Activated B cell treated with CpG ODN at 0.5 μM for 24 hours (primary cell): ENCODE data around the gene USH2A. TPM values are rescaled to one million over a fixed set of nuclear protein-coding genes. Genes with fewer than 3 reads are reported as not detected.

Experiments
- ATAC-seq: fragments of 200-7000 bp; cut with Tn5 transposase; one replicate; pipeline ENCODE4 v1.10.0; 2021; ENCODE audit warnings: low read depth, mild to moderate bottlenecking, moderate library complexity
- CTCF ChIA-PET: fragments of 350-600 bp; sonication (Branson Sonifier 250); formaldehyde crosslinking; loops from one replicate; lab custom pipeline; 2021; ENCODE audit warnings: antibody characterized with exemption; lab: Charles Lee
- POLR2A ChIA-PET: fragments of 350-600 bp; sonication (Branson Sonifier 250); formaldehyde crosslinking; loops from one replicate; lab custom pipeline; 2021; ENCODE audit warnings: antibody characterized with exemption; lab: Charles Lee
- DNase-seq: peaks from one replicate; pipeline ENCODE4 v3.0.0; 2022
- H3K27ac Mint-ChIP-seq: one replicate; pipeline ENCODE4 v1.8.0; 2020; ENCODE audit warnings: mixed read lengths
- H3K27me3 Mint-ChIP-seq: one replicate; pipeline ENCODE4 v1.8.0; 2021; ENCODE audit warnings: mixed read lengths
- H3K36me3 Mint-ChIP-seq: one replicate; pipeline ENCODE4 v1.8.0; 2021; ENCODE audit warnings: low read depth, mixed read lengths
- H3K4me1 Mint-ChIP-seq: one replicate; pipeline ENCODE4 v1.8.0; 2021; ENCODE audit warnings: mixed read lengths
- H3K4me3 Mint-ChIP-seq: one replicate; pipeline ENCODE4 v1.8.0; 2020; ENCODE audit warnings: mild to moderate bottlenecking, mixed read lengths
- H3K9me3 Mint-ChIP-seq: one replicate; pipeline ENCODE4 v1.8.0; 2020; ENCODE audit warnings: mixed read lengths
- CTCF ChIP-seq: fragments of 200-600 bp; IDR thresholded peaks from one replicate; pipeline ENCODE4 v1.8.0; 2022; ENCODE audit warnings: antibody characterized with exemption, mild to moderate bottlenecking
- intact Hi-C: fragments of 100-400 bp; cut with micrococcal nuclease; formaldehyde crosslinking; loops from one replicate; pipeline ENCODE4 v1.15.1; 2024
- total RNA-seq: library from RNA; stranded (reverse); gene quantifications from 2 replicates; pipeline ENCODE4 v1.2.3, GENCODE V29; 2022

Gene USH2A
- total RNA-seq, 1 donor from 2014 or later, result not detected

GRCh38 chr1:215835951-215836350 is 587.3 kb downstream of the USH2A start:
- ChIA-PET CTCF (no interaction called here), POLR2A (no interaction called here)
- ATAC-seq (no peak), DNase-seq (no peak)
- H3K4me3 Mint-ChIP-seq, result no peak overlapping the region
- H3K27me3 Mint-ChIP-seq, result no peaks in the 10 kb centered on the region
- intact Hi-C loops, result no loop called here
- peaks cover 9% of the 10 kb centered on the region for H3K9me3 Mint-ChIP-seq
- no peaks in the 10 kb centered on the region for H3K4me1 Mint-ChIP-seq
- no peaks in the 10 kb centered on the region for H3K36me3 Mint-ChIP-seq
- no peak overlapping the region for H3K27ac Mint-ChIP-seq
- no peak for TF ChIP-seq CTCF

GRCh38 chr1:215833941-215834729 is 589.1 kb downstream of the USH2A start:
- TF ChIP-seq CTCF, result no peak
- intact Hi-C loops, result no loop called here
- Mint-ChIP-seq H3K36me3 (no peaks in the 10 kb centered on the region), H3K4me3 (no peak overlapping the region), H3K27ac (no peak overlapping the region), H3K4me1 (no peaks in the 10 kb centered on the region), H3K9me3 (peaks cover 13% of the 10 kb centered on the region), H3K27me3 (no peaks in the 10 kb centered on the region)
- DNase-seq, result no peak
- ChIA-PET POLR2A (no interaction called here), CTCF (no interaction called here)
- ATAC-seq, result no peak

DNA sequence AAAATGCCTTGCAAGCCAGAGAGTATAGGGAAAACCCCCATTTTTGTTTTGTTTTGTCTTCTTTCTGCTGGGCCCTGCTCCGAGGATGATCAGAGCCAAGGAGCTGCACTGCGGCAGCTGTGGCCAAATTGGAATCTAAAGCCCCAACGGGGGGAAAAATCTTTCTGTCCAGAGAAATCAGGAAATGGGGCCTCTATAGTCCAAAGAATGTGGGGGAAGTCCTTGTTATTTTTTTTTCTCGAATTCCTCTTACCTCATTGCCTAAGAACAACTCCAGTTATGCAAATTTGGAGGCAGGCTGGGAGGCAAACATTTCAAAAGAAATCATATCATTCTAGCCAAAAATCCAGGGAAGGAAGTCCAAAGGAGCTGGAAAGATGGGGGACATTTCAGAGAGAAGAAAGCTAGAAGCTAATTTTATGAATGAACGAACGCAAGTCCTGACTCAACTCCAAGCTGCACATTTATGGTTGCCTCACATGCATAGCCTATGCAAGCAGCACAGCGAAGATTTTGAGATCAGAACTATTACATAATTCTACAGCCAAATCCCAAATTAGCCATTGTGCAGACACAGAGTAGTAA is 592.9 kb downstream of the USH2A start:
- ChIA-PET POLR2A (no interaction called here), CTCF (no interaction called here)
- intact Hi-C loops, result no loop called here
- no peak for DNase-seq
- Mint-ChIP-seq H3K4me3 (no peak overlapping the region), H3K4me1 (no peaks in the 10 kb centered on the region), H3K27ac (no peak overlapping the region), H3K27me3 (no peaks in the 10 kb centered on the region), H3K36me3 (no peaks in the 10 kb centered on the region), H3K9me3 (peaks cover 9% of the 10 kb centered on the region)
- no peak for ATAC-seq
- no peak for TF ChIP-seq CTCF

DNA sequence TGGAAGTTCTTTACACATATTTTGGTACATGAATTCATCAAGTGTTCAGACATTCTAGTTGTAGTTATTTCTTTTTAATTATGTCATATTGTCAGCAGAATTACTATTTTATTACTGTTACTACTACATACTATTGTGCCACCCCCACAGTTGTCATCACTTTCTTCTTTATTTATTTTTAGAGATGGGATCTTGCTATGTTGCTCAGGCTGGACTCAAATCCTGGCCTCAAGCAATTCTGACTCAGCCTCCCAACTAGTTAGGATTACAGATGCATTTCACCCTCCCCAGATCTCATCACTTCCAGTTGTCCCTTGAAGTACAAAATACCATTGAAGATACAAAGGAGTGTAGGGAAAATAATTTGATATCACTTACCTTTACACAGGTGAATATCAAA is 598.2 kb downstream of the USH2A start:
- Mint-ChIP-seq H3K36me3 (no peaks in the 10 kb centered on the region), H3K4me1 (no peaks in the 10 kb centered on the region), H3K27me3 (no peaks in the 10 kb centered on the region), H3K9me3 (peaks cover 2% of the 10 kb centered on the region), H3K4me3 (no peak overlapping the region), H3K27ac (no peak overlapping the region)
- intact Hi-C loops, result no loop called here
- CTCF ChIA-PET, result no interaction called here
- POLR2A ChIA-PET, result no interaction called here
- no peak for TF ChIP-seq CTCF
- DNase-seq (no peak), ATAC-seq (no peak)

- H3K9me3 Mint-ChIP-seq, result peaks cover 2% of the 10 kb centered on the region
- H3K4me3 Mint-ChIP-seq, result no peak overlapping the region
- no peaks in the 10 kb centered on the region for H3K36me3 Mint-ChIP-seq
- H3K27ac Mint-ChIP-seq, result no peak overlapping the region
- ChIA-PET POLR2A (no interaction called here), CTCF (no interaction called here)
- no peak for ATAC-seq
- intact Hi-C loops, result no loop called here
- no peaks in the 10 kb centered on the region for H3K27me3 Mint-ChIP-seq
- no peaks in the 10 kb centered on the region for H3K4me1 Mint-ChIP-seq
- no peak for TF ChIP-seq CTCF
- no peak for DNase-seq
Observed at GRCh38 chr1:215824245-215824644, 599.0 kb downstream of the USH2A start.
